Stimulated activated CD4-positive, alpha-beta T cell treated with anti-CD3 and anti-CD28 coated beads, Interleukin-2, amount 100 ng/mL, for 48 hours (primary cell): ENCODE data around the gene MTAP.

ENCODE experiments used
- DNase-seq, 2 donors: peaks; one replicate each; pipeline ENCODE4 v3.0.0-alpha.2; 2020

MTAP gene

GRCh38 chr9:21854594-21854993 is 52.2 kb downstream of the MTAP start:
- no peak for DNase-seq

- DNase-seq = no peak
These were observed 54.1 kb downstream of the MTAP start for GRCh38 chr9:21856301-21857094.

- no peak for DNase-seq
These were observed 60.4 kb downstream of the MTAP start for GRCh38 chr9:21862871-21863270.

- no peak for DNase-seq
These were observed 62.1 kb downstream of the MTAP start for GRCh38 chr9:21864505-21864904.

GRCh38 chr9:21866302-21866701 is 63.9 kb downstream of the MTAP start:
- DNase-seq = no peak

GRCh38 chr9:21871256-21871975 is 69.0 kb downstream of the MTAP start:
- no peak for DNase-seq

GRCh38 chr9:21872696-21873095 is 70.3 kb downstream of the MTAP start:
- no peak for DNase-seq

- no peak for DNase-seq
These were observed 71.2 kb downstream of the MTAP start for GRCh38 chr9:21873540-21874221.

GRCh38 chr9:21875893-21876292 is 73.5 kb downstream of the MTAP start:
- no peak for DNase-seq

- DNase-seq = no peak
These were observed 81.2 kb downstream of the MTAP start for GRCh38 chr9:21883642-21884041.

GRCh38 chr9:21889673-21890072 is 87.2 kb downstream of the MTAP start:
- DNase-seq = no peak

GRCh38 chr9:21890696-21891095 is 88.3 kb downstream of the MTAP start:
- DNase-seq = no peak

- DNase-seq = no peak
These were observed 99.1 kb downstream of the MTAP start for GRCh38 chr9:21901546-21901945.

GRCh38 chr9:21902136-21902535 is 99.7 kb downstream of the MTAP start:
- DNase-seq = no peak

- no peak for DNase-seq
These were observed 101.0 kb downstream of the MTAP start for GRCh38 chr9:21903380-21903965.

GRCh38 chr9:21904371-21904770 is 101.9 kb downstream of the MTAP start:
- DNase-seq = no peak

- no peak for DNase-seq
These were observed 102.3 kb downstream of the MTAP start for GRCh38 chr9:21904776-21905175.

- DNase-seq = no peak
These were observed 103.8 kb downstream of the MTAP start for GRCh38 chr9:21906213-21906612.

- no peak for DNase-seq
These were observed 104.4 kb downstream of the MTAP start for GRCh38 chr9:21906881-21907280.

GRCh38 chr9:21919377-21920362 is 117.2 kb downstream of the MTAP start:
- DNase-seq = no peak

GRCh38 chr9:21923694-21924093 is 121.3 kb downstream of the MTAP start:
- no peak for DNase-seq

GRCh38 chr9:21927752-21928151 is 125.3 kb downstream of the MTAP start:
- no peak for DNase-seq
